ENCODE data around the gene AK8. TPM values are rescaled to one million over a fixed set of nuclear protein-coding genes. Genes with fewer than 3 reads are reported as not detected.

AK8 gene
- total and polyA plus RNA-seq, 2 experiments from 2014 or later: 0.14 to 0.78 TPM

GRCh38 chr9:132825430-132825829 is 52.7 kb downstream of the AK8 start:
- Mint-ChIP-seq H3K9me3 (no peaks in the 10 kb centered on the region), H3K27me3 (ENCODE audit: insufficient read depth, low read depth, poor library complexity) (no peaks in the 10 kb centered on the region), H3K4me3 (no peak overlapping the region), H3K36me3 (ENCODE audit: low read depth) (no peaks in the 10 kb centered on the region), H3K27ac (no peak overlapping the region), H3K4me1 (peaks cover 8% of the 10 kb centered on the region)
- TF ChIP-seq REST (IDR thresholded peaks at IDR 0.05; ENCODE audit: unreplicated experiment): no peak
- no peak for TF ChIP-seq EZH2 (IDR thresholded peaks at IDR 0.05; ENCODE audit: low read depth, unreplicated experiment)
- TF ChIP-seq CREB1 (CRISPR knock-in tag; IDR thresholded peaks at IDR 0.05; ENCODE audit: low read depth): no peak
- TF ChIP-seq POLR2AphosphoS5 (IDR thresholded peaks at IDR 0.05; ENCODE audit: low read depth): no peak
- TF ChIP-seq CTCF (conservative IDR thresholded peaks at IDR 0.05; ENCODE audit: low read depth in 2 of 2): no peak
- TF ChIP-seq NANOG (IDR thresholded peaks at IDR 0.05; ENCODE audit: borderline replicate concordance): no peak
- TF ChIP-seq ETS1 (IDR thresholded peaks at IDR 0.05): no peak
- no peak for TF ChIP-seq STAT1 (IDR thresholded peaks at IDR 0.05; ENCODE audit: unreplicated experiment)
- no peak for TF ChIP-seq ZNF331 (CRISPR knock-in tag; IDR thresholded peaks at IDR 0.05; ENCODE audit: low read depth)
- no peak for TF ChIP-seq ZNF114 (CRISPR knock-in tag; IDR thresholded peaks at IDR 0.05)
- TF ChIP-seq ZNF462 (CRISPR knock-in tag; IDR thresholded peaks at IDR 0.05): no peak
- TF ChIP-seq EZH2phosphoT487 (IDR thresholded peaks at IDR 0.05; ENCODE audit: unreplicated experiment): no peak
- no peak for TF ChIP-seq JUNB (IDR thresholded peaks at IDR 0.05; ENCODE audit: unreplicated experiment)
- no peaks in the 10 kb centered on the region for H3K9me2 ChIP-seq (ENCODE audit: insufficient read depth)
- no peaks in the 10 kb centered on the region for H3K27me3 ChIP-seq (ENCODE audit: insufficient read depth)
- 0 out of 2 replicates have a peak overlapping the region, but pooled peaks have one; percentile 47 for H2AFZ ChIP-seq
- H3K4me1 ChIP-seq (ENCODE audit: insufficient read depth): no peaks in the 10 kb centered on the region
- H3K4me2 ChIP-seq: no peak overlapping the region
- H3K36me3 ChIP-seq (ENCODE audit: insufficient read depth): no peaks in the 10 kb centered on the region
- ATAC-seq (peak; percentile 33; the same call in 1 of the 3 replicates), DNase-seq (ENCODE audit: low spot score) (no peak)
- H3K27ac ChIP-seq (ENCODE audit: low read depth): no peak overlapping the region
- H3K79me2 ChIP-seq (replicated peaks; ENCODE audit: insufficient read depth): no peaks in the 10 kb centered on the region
- no peak overlapping the region for H3K4me3 ChIP-seq
- H4K20me1 ChIP-seq (replicated peaks; ENCODE audit: insufficient read depth): no peaks in the 10 kb centered on the region
- H3F3A ChIP-seq (replicated peaks; ENCODE audit: low read depth): no peaks in the 10 kb centered on the region

Measured in GM23338 (cell line).